A204.1 (cell line): ENCODE data around the gene AFG3L2.
"Not testable (repeated sequence)": the region's sequence is repeated elsewhere in the genome, so short reads cannot be mapped to it uniquely, and the experiment has no call there.

Experiments used
- FAIRE-seq: peaks from 2 replicates; lab custom pipeline; 2012; peaks lifted over from hg19 to GRCh38; lab: Jason Lieb, UNC

Gene AFG3L2

DNA sequence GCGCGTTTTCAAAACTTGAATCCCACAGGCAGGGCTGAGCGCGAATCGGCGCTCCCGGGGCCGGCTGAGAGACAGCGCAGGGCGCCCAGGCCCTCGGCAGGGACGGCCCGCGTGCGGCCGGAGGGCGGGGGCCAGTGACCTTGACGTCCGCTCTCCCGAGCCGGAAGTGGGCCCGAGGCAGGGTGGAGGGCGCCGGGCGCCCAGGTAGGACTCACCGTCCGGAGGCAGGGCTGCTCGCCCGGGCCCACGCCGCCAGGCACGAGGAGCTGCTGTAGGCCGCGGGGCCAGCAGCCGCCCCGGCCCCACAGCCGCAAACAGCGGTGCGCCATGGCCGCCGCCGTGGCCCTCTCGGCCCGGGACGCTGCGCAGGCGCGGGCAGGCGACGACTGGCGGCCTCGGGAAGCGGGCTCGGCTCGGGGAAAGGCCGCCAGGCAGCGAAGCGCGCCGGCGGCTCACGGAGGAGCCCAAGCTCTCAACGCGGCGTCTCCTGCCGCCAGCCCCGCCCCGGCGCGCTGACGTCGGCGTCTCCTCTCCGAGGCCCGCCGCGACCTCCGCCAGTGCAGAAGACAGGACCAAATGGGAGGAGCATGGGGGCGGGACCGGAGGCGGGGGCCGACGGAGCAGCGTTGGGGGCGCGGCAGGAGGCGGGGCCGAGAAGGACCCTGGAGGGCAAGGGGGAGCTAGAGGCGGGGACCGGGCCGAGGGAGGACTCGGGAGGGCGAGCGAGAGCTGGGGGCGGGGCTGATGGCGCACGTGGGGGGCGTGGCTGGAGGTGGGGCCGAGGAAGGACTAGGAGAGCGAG lies at the start of gene AFG3L2:
Gene AFG3L2 (minus strand): TSS at position 474 of the 802 bp plus-strand sequence. CDS start 145 bp downstream, at position 329.
- peak; percentile 46 for FAIRE-seq

DNA sequence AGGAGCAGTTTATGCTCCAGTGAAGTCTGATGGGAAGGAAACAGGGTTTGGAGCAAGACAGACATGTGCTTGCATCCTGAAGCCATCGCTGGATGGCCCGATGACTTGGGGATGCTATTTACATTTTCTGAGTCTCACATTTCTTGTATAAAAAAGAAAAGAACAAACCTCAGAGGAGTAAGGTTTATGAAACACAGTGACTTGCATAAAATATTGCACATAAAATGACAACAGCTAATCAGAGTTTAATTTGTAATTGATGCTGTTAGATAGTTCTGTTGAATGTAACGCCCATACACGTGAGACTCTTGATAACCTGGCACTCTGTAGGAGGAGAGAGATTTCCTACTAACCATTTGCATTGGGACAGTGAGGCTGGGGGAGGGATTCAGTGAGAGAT lies 47.2 kb upstream of the AFG3L2 start:
- FAIRE-seq = no peak

- no peak for FAIRE-seq
These were observed 46.8 kb upstream of the AFG3L2 start for GRCh38 chr18:12423820-12424219.

- no peak for FAIRE-seq
These were observed 46.4 kb upstream of the AFG3L2 start for GRCh38 chr18:12423393-12423792.

DNA sequence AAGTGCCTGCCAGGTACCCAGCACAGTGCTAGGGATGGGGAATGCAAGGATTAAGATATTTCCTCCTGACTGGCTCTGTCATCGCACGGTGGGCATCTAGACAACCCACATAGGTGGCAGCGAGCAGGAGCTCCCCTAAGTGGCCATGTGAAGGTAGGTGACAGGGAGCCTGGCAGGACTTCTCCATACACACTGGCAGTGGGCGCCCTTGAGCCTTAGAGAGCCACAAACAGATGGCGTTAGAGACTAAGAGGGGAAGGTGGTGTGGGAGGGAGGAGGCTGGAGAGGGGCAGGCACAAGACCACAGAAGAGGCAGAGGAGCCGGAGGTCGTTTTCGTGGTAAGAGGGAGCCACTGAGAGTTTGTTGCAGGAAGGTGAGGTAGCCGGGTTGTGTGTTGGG lies 45.9 kb upstream of the AFG3L2 start:
- FAIRE-seq = no peak

DNA sequence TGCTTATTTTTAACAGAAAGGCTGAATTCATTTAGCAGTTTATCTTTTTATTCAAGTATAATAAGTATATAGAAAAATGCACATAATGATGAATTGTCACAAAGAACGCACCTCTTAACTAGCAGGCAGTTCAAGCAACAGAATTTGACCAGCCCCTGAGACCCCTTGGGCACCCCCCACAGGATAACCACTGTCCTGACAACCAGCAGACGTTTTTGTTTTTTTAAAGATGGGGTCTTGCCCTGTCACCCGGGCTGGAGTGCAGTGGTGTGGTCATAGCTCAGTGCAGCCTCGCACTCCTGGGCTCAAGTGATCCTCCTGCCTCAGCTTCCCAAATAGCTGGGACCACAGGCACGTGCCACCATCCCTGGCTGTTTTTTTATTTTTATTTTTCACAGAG lies 44.7 kb upstream of the AFG3L2 start:
- FAIRE-seq = no peak

- no peak for FAIRE-seq
These were observed 43.9 kb upstream of the AFG3L2 start for GRCh38 chr18:12420821-12421421.

DNA sequence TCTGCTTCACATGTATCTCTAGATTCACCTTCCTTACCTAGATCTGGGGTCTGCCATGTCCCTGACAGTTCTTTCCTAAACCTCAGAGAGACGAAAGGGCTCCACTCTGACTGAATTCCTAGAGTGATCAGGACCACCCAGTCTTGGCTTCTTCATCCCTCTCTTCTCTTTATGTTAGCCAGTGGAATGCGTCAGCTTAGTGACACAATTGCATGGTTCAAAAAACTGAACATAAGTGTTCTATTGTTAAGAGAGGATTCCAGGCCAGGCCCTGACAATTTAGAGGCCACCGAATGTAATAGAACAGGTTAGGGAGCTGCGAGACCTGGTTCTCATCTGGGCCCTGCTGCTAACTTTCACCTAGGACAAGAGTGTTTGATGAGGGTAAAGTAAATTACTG lies 40.7 kb upstream of the AFG3L2 start:
- FAIRE-seq = no peak

GRCh38 chr18:12416098-12416729 lies 39.2 kb upstream of the AFG3L2 start:
- FAIRE-seq = no peak

DNA sequence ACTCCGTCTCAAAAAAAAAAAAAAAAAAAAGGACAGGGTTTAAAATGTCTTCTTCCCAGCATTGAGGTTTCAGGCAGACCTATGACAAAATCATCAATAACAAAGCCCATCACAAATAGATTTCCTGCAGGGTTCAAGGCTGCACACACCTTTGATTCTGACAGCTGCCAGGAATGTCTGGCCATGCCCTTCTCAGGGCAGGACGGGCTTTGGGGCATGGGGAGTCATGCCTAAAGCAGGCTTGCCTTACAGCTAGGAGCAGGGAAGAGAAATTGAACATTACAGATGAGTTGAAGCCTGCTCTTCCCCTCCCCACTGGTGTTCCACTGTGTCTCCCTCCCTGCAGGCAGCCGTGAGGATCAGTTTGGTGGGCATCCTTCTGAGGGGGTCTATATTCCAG lies 34.4 kb upstream of the AFG3L2 start:
- no peak for FAIRE-seq

DNA sequence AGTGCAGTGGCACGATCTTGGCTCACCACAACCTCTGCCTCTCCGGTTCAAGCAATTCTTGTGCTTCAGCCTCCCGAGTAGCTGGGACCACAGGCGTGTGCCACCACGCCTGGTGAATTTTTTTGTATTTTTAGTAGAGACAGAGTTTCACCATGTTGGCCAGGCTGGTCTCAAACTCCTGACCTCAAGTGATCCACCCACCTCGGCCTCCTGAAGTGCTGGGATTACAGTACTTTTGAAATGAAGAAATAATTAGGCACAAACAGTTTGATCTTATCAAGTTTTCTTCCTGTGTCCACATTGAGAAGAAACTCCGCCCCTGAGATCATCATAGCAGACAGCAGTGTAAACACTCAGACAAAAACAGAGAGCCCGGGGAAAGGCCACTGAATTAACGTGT lies 33.7 kb upstream of the AFG3L2 start:
- not testable (repeated sequence) for FAIRE-seq

DNA sequence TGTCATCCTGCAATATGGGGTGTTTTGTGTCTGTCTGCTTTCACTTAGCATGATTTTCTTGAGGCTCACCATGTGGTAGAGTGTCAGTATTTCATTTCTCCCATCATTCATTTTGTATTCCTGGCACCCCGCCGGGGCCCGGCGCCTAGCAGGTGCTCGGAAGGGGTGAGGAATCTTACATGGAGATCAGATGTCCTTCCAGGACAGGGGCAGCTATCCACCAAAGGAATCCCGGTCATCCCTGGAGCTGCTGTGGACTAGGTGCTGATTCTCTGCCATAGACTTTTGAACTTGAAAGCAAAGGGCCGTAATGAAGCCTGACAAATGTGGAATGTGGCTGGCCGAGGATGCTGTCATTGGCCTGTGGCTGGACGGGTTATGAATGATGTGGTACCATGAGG lies 33.1 kb upstream of the AFG3L2 start:
- no peak for FAIRE-seq

DNA sequence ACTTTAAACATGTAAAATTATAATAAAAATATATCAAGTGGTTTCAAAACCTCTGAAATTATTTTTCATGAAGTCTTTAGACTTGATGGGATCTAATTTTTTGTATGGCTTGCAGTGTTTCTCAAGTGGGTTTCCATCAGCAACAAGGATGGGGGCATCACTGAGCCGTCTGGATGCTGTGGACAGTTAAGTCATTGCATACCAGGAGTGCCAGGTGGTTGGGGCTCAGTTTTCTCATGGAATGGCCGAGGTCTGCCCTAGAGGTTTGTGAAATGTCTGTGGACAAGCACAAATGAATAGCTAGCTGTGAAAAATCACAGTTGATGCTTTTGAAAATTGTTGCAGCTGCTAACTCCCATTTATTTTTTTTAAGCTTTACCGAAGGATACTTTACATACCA lies 32.4 kb upstream of the AFG3L2 start:
- FAIRE-seq = no peak

GRCh38 chr18:12408247-12408869 lies 31.3 kb upstream of the AFG3L2 start:
- FAIRE-seq = no peak

- no peak for FAIRE-seq
These were observed 29.5 kb upstream of the AFG3L2 start for GRCh38 chr18:12406371-12407111.

DNA sequence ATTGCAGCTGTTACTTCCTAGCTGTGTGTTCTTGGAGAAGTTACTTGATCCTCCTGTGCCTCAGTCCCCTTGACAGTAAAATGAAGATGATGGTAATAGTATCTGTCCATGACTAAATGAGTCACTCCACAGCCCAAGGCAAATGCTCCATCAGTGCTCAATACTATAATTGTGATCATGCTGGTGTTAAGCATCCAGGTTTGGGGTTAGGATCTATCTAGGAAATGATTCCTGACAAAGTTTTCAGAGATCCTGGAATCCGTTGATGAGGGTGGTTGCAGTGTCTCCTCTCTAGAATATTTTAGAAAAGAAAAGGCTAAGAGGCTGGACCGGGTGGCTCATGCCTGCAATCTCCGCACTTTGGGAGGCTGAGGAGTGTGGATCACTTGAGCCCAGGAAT lies 28.0 kb upstream of the AFG3L2 start:
- FAIRE-seq = no peak

- FAIRE-seq = no peak
These were observed 26.8 kb upstream of the AFG3L2 start for GRCh38 chr18:12403601-12404506.

GRCh38 chr18:12401881-12402280 lies 24.9 kb upstream of the AFG3L2 start:
- no peak for FAIRE-seq

GRCh38 chr18:12399231-12399630 lies 22.2 kb upstream of the AFG3L2 start:
- FAIRE-seq = no peak

GRCh38 chr18:12398625-12399024 lies 21.6 kb upstream of the AFG3L2 start:
- FAIRE-seq = no peak

- FAIRE-seq = no peak
These were observed 20.8 kb upstream of the AFG3L2 start for GRCh38 chr18:12397793-12398192.
